ENCODE results near the gene TAF15. TPM values are rescaled to one million over a fixed set of nuclear protein-coding genes. Genes with fewer than 3 reads are reported as not detected.
A peak's percentile ranks its signal among the peaks of the same experiment; 100 is the strongest.

TAF15 gene
- total RNA-seq, 4 donors from 2014 or later, result 93.8 to 140 (median 122) TPM

DNA sequence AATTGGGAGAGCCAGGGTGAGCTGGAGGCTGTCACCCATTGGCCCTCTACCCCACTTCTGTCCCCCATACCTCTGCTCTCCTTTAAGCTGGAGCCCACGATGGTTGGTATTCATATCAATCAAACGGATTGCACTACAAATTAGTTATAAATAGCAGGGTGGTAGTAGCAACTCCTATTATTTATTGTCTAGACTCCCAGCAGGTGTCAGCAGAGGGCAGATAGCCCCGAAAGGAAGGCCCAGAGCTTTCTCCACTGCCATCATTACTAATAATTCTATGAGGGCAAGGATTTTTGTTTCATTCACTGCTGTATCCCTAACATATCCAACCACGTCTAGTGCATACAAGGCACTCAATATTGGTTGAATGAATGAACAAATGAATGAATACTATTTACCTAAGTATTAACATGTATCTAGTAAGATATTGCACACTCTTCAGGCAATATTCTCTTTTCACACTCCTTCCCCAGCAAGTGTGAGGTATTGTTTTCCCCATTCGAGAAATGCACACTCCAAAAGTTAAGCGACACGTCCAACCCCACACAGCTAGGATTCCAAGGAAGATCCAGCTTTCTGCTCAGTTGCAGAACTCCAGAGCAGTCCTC, 42.3 kb upstream of the TAF15 start:
- Histone ChIP-seq H3K36me3 (no peaks in the 10 kb centered on the region), H3K27me3 (no peaks in the 10 kb centered on the region), H3K27ac (replicated peaks in 1 of 4) (no peak overlapping the region), H3K4me3 (no peak overlapping the region), H3K4me1 (peaks cover 10 to 49% (median 40%) of the 10 kb centered on the region in 4 donors), H3K9me3 (no peaks in the 10 kb centered on the region)
- WGBS, result 37% methylated on average over 7 of the region's 7 CpGs
- DNase-seq (ENCODE audit: extremely low spot score), result no peak
- intact Hi-C loops (cut with DNase I), result no loop called here
- TF ChIP-seq POLR2A (IDR thresholded peaks at IDR 0.05; ENCODE audit: low read depth) (no peak), CTCF (IDR thresholded peaks at IDR 0.05) (peak; percentile 50 to 74 (median 55)), POLR2AphosphoS5 (IDR thresholded peaks at IDR 0.05) (no peak), EP300 (IDR thresholded peaks at IDR 0.05) (no peak)

DNA sequence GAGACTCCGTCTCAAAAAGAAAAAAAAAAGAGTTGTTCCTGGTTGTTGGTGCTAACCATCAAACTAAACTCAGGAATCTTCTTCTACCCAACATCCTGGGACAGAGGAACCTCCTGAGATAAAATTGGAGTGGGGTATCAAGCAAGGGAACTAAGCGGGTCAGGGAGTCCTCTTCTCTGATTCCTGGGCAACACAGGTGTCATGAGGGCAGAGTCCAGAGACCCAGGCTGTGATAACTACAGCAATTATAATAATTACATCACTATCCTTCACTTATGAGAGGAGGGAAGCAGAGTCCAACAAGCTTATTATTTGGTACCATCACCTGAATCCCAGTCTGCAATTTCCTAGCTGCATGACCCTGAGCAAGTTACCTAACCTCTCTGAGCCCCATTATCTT, 40.5 kb upstream of the TAF15 start:
- WGBS, result 97% methylated on average over 2 of the region's 2 CpGs
- Histone ChIP-seq H3K9me3 (no peaks in the 10 kb centered on the region), H3K4me3 (no peak overlapping the region), H3K4me1 (peaks cover 12 to 65% (median 49%) of the 10 kb centered on the region in 4 donors), H3K27me3 (no peaks in the 10 kb centered on the region), H3K36me3 (no peaks in the 10 kb centered on the region), H3K27ac (replicated peaks in 1 of 4) (no peak overlapping the region)
- no peak for DNase-seq (ENCODE audit: extremely low spot score)
- intact Hi-C loops (cut with DNase I), result loop anchor here (1.0 kb wide), 1 partner anchor 36 kb away; no protein-coding TSS in a partner anchor
- TF ChIP-seq POLR2A (IDR thresholded peaks at IDR 0.05; ENCODE audit: low read depth) (no peak), POLR2AphosphoS5 (IDR thresholded peaks at IDR 0.05) (no peak), EP300 (IDR thresholded peaks at IDR 0.05) (no peak), CTCF (IDR thresholded peaks at IDR 0.05) (no peak)

GRCh38 chr17:35769895-35770486, 39.3 kb upstream of the TAF15 start:
- no peaks in the 10 kb centered on the region for H3K36me3 ChIP-seq
- peaks cover 17 to 65% (median 49%) of the 10 kb centered on the region in 4 donors for H3K4me1 ChIP-seq
- 96% methylated on average over 36 of the region's 48 CpGs for WGBS
- TF ChIP-seq EP300 (IDR thresholded peaks at IDR 0.05) (no peak), POLR2AphosphoS5 (IDR thresholded peaks at IDR 0.05) (no peak), CTCF (IDR thresholded peaks at IDR 0.05) (no peak), POLR2A (IDR thresholded peaks at IDR 0.05; ENCODE audit: low read depth) (no peak)
- intact Hi-C loops (cut with DNase I), result loop anchor here (1.0 kb wide), 1 partner anchor 34 kb away; no protein-coding TSS in a partner anchor
- H3K27me3 ChIP-seq, result no peaks in the 10 kb centered on the region
- no peak overlapping the region for H3K4me3 ChIP-seq
- no peak overlapping the region for H3K27ac ChIP-seq (replicated peaks in 1 of 4)
- DNase-seq (ENCODE audit: extremely low spot score), result no peak
- H3K9me3 ChIP-seq, result no peaks in the 10 kb centered on the region

DNA sequence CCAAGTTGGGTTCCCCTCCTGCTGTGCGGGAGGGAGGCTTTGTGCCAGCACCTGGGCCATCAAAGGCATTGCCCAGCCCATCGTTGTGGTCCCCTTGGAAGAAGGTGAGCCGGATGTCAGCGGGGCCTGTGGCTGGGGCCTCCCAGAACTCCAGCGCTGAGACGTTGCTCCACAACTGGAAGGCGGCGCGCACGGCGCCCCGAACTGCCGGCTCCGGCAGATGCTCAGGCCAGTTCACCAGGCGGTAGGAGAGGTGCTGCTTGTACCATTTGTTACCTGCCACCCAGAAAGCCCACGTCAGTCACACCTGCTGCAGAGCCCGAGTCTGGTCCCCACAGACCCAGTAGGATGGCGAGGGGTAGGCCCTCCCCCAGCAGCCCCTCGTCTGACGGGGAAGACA, 36.2 kb upstream of the TAF15 start:
- peaks cover 23 to 66% (median 57%) of the 10 kb centered on the region in 4 donors for H3K4me1 ChIP-seq
- WGBS, result 86% methylated on average over 12 of the region's 20 CpGs
- H3K27ac ChIP-seq (replicated peaks in 1 of 4), result peak overlapping the region; percentile 89 to 91 (median 90)
- no peaks in the 10 kb centered on the region for H3K9me3 ChIP-seq
- H3K36me3 ChIP-seq, result peaks cover 0 to 14% (median 0%) of the 10 kb centered on the region in 4 donors
- TF ChIP-seq CTCF (IDR thresholded peaks at IDR 0.05) (no peak), POLR2AphosphoS5 (IDR thresholded peaks at IDR 0.05) (no peak), EP300 (IDR thresholded peaks at IDR 0.05) (no peak), POLR2A (IDR thresholded peaks at IDR 0.05; ENCODE audit: low read depth) (no peak)
- no peak for DNase-seq (ENCODE audit: extremely low spot score)
- no peaks in the 10 kb centered on the region for H3K27me3 ChIP-seq
- H3K4me3 ChIP-seq, result no peak overlapping the region
- intact Hi-C loops (cut with DNase I), result no loop called here

All from esophagus muscularis mucosa (tissue), 4 donors.